HG02571 (cell line): ENCODE data around the gene TMEM121B.

ENCODE experiments used
- ATAC-seq: cut with Tn5 transposase; IDR thresholded peaks from one replicate; pipeline ENCODE4 v1.9.1; 2021; ENCODE audit warnings: mild to moderate bottlenecking, moderate library complexity; ENCODE audit not compliant: unreplicated experiment

The TMEM121B gene

GRCh38 chr22:17095538-17095937 lies 25.6 kb downstream of the TMEM121B start:
- no peak for ATAC-seq

- ATAC-seq: no peak
Measured at GRCh38 chr22:17093081-17093480, 28.1 kb downstream of the TMEM121B start.

GRCh38 chr22:17091851-17092250 lies 29.3 kb downstream of the TMEM121B start:
- no peak for ATAC-seq

GRCh38 chr22:17090550-17090949 lies 30.6 kb downstream of the TMEM121B start:
- no peak for ATAC-seq

GRCh38 chr22:17087498-17088131 lies 33.5 kb downstream of the TMEM121B start:
- no peak for ATAC-seq

DNA sequence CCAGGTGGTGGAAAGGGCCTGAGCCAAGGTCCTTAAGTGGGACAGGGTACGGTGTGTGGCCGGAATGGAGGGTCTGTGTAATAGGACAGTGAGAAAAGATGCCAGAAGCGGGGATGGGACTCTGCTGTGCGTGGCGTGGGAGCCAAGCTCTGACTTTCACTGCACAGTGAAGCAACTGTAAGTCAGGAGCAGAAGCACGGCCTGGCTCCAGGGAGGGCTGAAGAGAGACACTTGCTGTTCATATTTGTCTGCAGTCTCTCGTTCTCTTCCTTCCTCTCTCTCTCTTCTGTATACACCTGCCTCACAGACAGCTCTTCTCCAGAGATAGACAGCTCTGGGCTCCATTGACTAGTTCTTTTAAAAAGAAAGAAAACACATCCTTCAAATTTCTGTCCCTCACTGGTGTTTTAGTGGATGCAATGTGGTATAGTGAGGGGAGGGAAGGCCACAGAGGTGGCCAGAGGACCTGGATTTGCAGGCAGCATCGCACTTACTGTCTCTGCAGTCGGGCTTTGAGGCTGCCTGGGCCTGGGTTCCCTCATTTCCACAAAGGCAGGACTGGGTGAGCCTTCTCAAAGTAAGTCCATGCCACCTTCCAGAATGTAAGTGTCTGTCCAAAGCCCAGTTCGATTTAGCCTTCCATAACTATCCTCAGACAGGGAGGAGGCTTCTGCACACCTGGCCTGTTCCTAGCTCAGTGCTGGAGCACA lies 34.2 kb downstream of the TMEM121B start:
- ATAC-seq: no peak

- ATAC-seq: no peak
Measured at GRCh38 chr22:17086296-17086695, 34.9 kb downstream of the TMEM121B start.

DNA sequence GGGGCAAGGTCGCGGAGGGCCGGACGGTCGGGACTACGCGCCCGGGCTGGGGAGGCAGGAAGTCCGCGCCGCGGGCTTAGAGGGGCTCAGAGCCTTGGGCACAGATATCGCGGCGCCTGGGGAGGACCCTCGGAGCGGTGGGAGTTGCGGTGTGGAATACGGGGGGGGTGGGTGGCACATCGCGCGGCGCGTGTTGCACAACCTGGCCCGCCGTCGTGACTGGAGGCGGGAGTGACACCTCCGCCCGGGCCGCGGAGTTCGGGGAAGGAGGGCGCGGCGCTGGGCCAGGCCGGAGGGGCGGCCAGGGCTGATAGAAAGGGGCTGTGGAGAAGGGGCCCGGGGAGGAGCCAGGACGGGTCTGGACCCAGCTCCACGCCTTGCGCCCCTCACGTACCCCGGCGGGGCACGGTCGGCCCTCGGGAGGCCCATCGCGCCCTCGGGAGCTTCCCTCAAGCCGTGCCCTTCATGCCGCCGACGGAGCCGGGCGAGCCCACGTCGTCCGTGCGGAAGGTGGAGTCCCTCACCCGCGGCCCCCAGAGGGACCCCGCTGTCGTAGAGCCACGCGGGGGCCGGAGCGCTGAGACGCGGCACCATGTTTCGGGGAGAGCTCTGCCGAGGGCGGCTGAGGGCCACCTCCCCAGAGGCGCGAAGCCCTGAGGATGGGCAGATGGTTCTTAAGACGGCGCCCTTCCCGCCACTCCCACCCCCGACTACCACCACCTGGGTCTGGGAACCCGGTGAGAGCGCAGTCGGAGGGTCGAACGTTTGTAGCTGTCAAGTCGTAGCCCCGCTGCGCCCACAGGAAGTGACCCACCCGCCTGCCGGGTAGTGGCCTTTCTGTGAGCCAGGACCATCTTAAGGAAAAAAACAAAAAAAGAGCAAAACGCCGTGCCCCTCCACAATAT lies 35.6 kb downstream of the TMEM121B start:
- ATAC-seq: peak; percentile 17

GRCh38 chr22:17084554-17085276 lies 36.4 kb downstream of the TMEM121B start, which contains the start of gene IL17RA:
IL17RA (plus strand) TSS chr22:17085000; CDS start chr22:17085092, 92 bp downstream.
- peak; percentile 88 for ATAC-seq

GRCh38 chr22:17083811-17084441 lies 37.2 kb downstream of the TMEM121B start:
- ATAC-seq: no peak

DNA sequence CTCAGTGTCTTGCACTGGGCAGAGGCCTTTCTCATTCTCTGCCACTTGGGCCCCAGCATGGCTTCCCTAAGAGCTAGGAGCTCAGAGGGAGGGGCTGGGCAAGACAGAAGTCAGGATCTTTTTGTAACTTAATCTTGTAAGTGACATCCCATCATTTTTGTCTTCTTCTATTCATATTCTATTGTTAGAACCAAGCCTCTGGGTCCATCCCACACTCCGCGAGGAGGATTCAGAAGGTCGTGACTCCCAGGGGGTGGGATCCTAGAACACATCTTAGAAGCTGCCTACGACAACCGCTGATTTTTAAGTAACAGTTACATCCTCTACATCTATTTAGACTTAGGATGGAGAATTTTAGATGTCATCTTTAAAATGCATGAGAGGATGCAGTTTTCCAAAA lies 37.9 kb downstream of the TMEM121B start:
- no peak for ATAC-seq

- no peak for ATAC-seq
Measured at GRCh38 chr22:17079572-17079971, 41.6 kb downstream of the TMEM121B start.

- no peak for ATAC-seq
Measured at GRCh38 chr22:17077255-17077654, 43.9 kb downstream of the TMEM121B start.

DNA sequence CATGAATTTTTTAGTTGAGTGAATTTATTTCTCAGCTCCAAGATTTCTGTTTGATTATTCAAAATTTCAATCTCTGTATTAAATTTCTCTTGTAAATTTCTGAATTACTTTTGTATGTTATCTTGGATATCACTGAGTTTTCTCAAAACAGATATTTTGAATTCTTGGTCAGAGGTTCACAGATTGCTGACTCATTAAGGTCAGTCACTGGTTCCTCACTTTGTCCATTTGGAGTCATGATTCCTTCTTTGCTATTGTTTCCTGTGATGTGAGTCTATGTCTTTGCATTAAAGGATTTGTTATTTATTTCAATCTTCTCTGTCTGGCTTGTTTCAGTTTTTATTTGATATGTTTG lies 46.5 kb downstream of the TMEM121B start:
- ATAC-seq: no peak

DNA sequence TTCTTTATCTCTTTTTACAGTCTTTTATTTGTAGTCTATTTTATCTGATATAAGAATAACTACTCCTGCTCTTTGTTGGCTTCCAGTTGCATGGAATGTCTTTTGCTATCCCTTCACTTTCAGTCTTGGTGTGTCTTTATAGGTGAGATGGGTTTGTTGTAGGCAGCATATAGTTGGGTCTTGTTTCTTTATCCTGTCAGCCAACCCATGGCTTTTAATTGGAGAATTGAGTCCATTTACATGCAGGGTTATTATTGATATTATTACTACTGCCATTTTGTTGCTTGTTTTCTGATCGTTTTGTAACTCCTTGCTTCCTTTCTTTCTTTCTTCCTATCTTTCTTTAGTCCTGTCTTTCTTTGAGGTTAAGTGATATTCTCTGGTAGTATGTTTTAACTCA lies 48.3 kb downstream of the TMEM121B start:
- ATAC-seq: no peak
